GM18951 (cell line): Measurements from ENCODE around the gene ANKRD27.

Experiments used
- POLR2A ChIP-seq: IDR thresholded peaks from 4 replicates; pipeline ENCODE4 v1.6.1; 2011; ENCODE audit warnings: mild to moderate bottlenecking; ENCODE audit not compliant: insufficient read length, insufficient read depth; ENCODE audit errors: extremely low read depth
- in situ Hi-C: fragments of 300-500 bp; cut with MboI; formaldehyde crosslinking; loops from one replicate; pipeline ENCODE4 v1.12.0; 2022; ENCODE audit warnings: low sequenced_read_pairs, mixed read lengths, inconsistent platforms; ENCODE audit not compliant: unreplicated experiment

The ANKRD27 gene

GRCh38 chr19:32555786-32556185 lies 119.2 kb downstream of the ANKRD27 start:
- TF ChIP-seq POLR2A: no peak
- in situ Hi-C loops: loop anchor here (25.0 kb wide), 1 partner anchor 1868 kb away; no protein-coding TSS in a partner anchor

GRCh38 chr19:32550666-32551065 lies 124.3 kb downstream of the ANKRD27 start:
- in situ Hi-C loops: loop anchor here (25.0 kb wide), 1 partner anchor 1863 kb away; no protein-coding TSS in a partner anchor
- no peak for TF ChIP-seq POLR2A
